IMR-90 (cell line): ENCODE results near the gene CACNA2D4. TPM values are rescaled to one million over a fixed set of nuclear protein-coding genes. Genes with fewer than 3 reads are reported as not detected.

ENCODE experiments used
- ATAC-seq: fragments of 200-7000 bp; cut with Tn5 transposase; 2 replicates; pipeline ENCODE4 v1.9.1; 2020; ENCODE audit warnings: low read depth, mild to moderate bottlenecking, moderate library complexity
- BruUV-seq: library from RNA; stranded (reverse); fragments of 400-500 nt; replicated peaks from 2 replicates; lab custom pipeline; 2021; lab: Mats Ljungman, UMichigan
- CTCF ChIA-PET: fragments of 300-600 bp; formaldehyde crosslinking; extraction: SDS; loops from one replicate; lab custom pipeline; 2021; ENCODE audit warnings: antibody characterized with exemption; lab: Yijun Ruan, JAX
- POLR2A ChIA-PET: fragments of 300-600 bp; sonication (Branson Sonifier 250); formaldehyde crosslinking; loops from one replicate; lab custom pipeline; 2022; ENCODE audit warnings: antibody characterized with exemption; ENCODE audit not compliant: unreplicated experiment; lab: Charles Lee
- DNase-seq: peaks from one replicate; pipeline ENCODE4 v3.0.0; 2013
- H2AFZ ChIP-seq: replicated peaks from 2 replicates; pipeline ENCODE3; 2013; ENCODE audit warnings: low read length, mild to moderate bottlenecking; ENCODE audit not compliant: poor library complexity
- H2AK5ac ChIP-seq: 2 replicates; pipeline ENCODE4 v1.6.1; 2013; ENCODE audit warnings: low read depth, low read length, inconsistent platforms
- H2AK9ac ChIP-seq: replicated peaks from 2 replicates; pipeline ENCODE3; 2013; ENCODE audit warnings: mild to moderate bottlenecking, low read depth, low read length, moderate library complexity; ENCODE audit not compliant: poor library complexity
- H2BK120ac ChIP-seq: 2 replicates; pipeline ENCODE4 v1.6.1; 2013; ENCODE audit warnings: low read depth, low read length, inconsistent platforms
- H2BK15ac ChIP-seq: 3 replicates; pipeline ENCODE4 v1.6.1; 2013; ENCODE audit warnings: low read depth, low read length, inconsistent platforms
- H2BK20ac ChIP-seq: 2 replicates; pipeline ENCODE4 v1.6.1; 2013; ENCODE audit warnings: low read depth, mild to moderate bottlenecking, inconsistent platforms, low read length, moderate library complexity
- H2BK5ac ChIP-seq: 2 replicates; pipeline ENCODE4 v1.6.1; 2013; ENCODE audit warnings: mild to moderate bottlenecking, low read depth, low read length, inconsistent platforms; ENCODE audit not compliant: poor library complexity, severe bottlenecking
- H3K14ac ChIP-seq: replicated peaks from 2 replicates; pipeline ENCODE4 v1.6.1; 2013; ENCODE audit warnings: low read depth, low read length, inconsistent platforms
- H3K18ac ChIP-seq: 2 replicates; pipeline ENCODE4 v1.6.1; 2013; ENCODE audit warnings: low read depth, low read length, control low read depth
- H3K23ac ChIP-seq: 2 replicates; pipeline ENCODE4 v1.6.1; 2013; ENCODE audit warnings: low read depth, low read length, inconsistent platforms
- H3K27ac ChIP-seq: 2 replicates; pipeline ENCODE4 v1.5.1; 2013; ENCODE audit warnings: mild to moderate bottlenecking, control low read depth, low read length; ENCODE audit not compliant: insufficient read depth
- H3K27me3 ChIP-seq: 2 replicates; pipeline ENCODE4 v1.6.1; 2013; ENCODE audit warnings: low read length; ENCODE audit not compliant: control insufficient read depth, insufficient read depth
- H3K36me3 ChIP-seq: 2 replicates; pipeline ENCODE4 v1.6.1; 2013; ENCODE audit warnings: low read length, mixed read lengths; ENCODE audit not compliant: control insufficient read depth, insufficient read depth
- H3K4ac ChIP-seq: 2 replicates; pipeline ENCODE4 v1.6.1; 2013; ENCODE audit warnings: low read depth, low read length, inconsistent platforms
- H3K4me1 ChIP-seq: 2 replicates; pipeline ENCODE4 v1.6.1; 2013; ENCODE audit warnings: low read length, mixed read lengths; ENCODE audit not compliant: control insufficient read depth, insufficient read depth
- H3K4me2 ChIP-seq: 2 replicates; pipeline ENCODE4 v1.6.1; 2013; ENCODE audit warnings: low read depth, mild to moderate bottlenecking, control low read depth, low read length, moderate library complexity
- H3K4me3 ChIP-seq: 2 replicates; pipeline ENCODE4 v1.5.1; 2013; ENCODE audit warnings: low read depth, mild to moderate bottlenecking, control low read depth, low read length, moderate library complexity; ENCODE audit not compliant: insufficient read depth
- H3K56ac ChIP-seq: 2 replicates; pipeline ENCODE4 v1.6.1; 2013; ENCODE audit warnings: low read length, inconsistent platforms; ENCODE audit not compliant: insufficient read depth; ENCODE audit errors: extremely low read depth
- H3K79me1 ChIP-seq, 2 experiments: 2 replicates each; pipeline ENCODE4 v1.6.1; 2013; ENCODE audit warnings: low read length in 2 of 2, inconsistent platforms in 1 of 2, low read depth in 1 of 2
- H3K9ac ChIP-seq: 2 replicates; pipeline ENCODE4 v1.6.1; 2013; ENCODE audit warnings: low read depth, low read length, control low read depth
- H3K9me1 ChIP-seq: 2 replicates; pipeline ENCODE4 v1.6.1; 2013; ENCODE audit warnings: low read length, inconsistent platforms; ENCODE audit not compliant: insufficient read depth
- H3K9me3 ChIP-seq: 2 replicates; pipeline ENCODE4 v1.6.1; 2013; ENCODE audit warnings: low read length; ENCODE audit not compliant: control insufficient read depth, insufficient read depth
- H4K20me1 ChIP-seq: 2 replicates; pipeline ENCODE4 v1.6.1; 2013; ENCODE audit warnings: low read length, inconsistent platforms; ENCODE audit not compliant: insufficient read depth
- H4K5ac ChIP-seq: 2 replicates; pipeline ENCODE4 v1.6.1; 2013; ENCODE audit warnings: mild to moderate bottlenecking, low read depth, low read length, control low read depth
- H4K8ac ChIP-seq, 2 experiments: 2 replicates each; pipeline ENCODE4 v1.6.1; 2013; ENCODE audit warnings: low read depth in 2 of 2, low read length in 2 of 2, control low read depth in 1 of 2, inconsistent platforms in 1 of 2
- H4K91ac ChIP-seq: 2 replicates; pipeline ENCODE4 v1.6.1; 2013; ENCODE audit warnings: low read depth, low read length, inconsistent platforms; ENCODE audit not compliant: insufficient read depth
- BHLHE40 ChIP-seq: fragments of 150-350 bp; IDR thresholded peaks from 2 replicates; pipeline ENCODE4 v1.6.1; 2016; ENCODE audit warnings: mild to moderate bottlenecking, low read depth, low read length
- CHD1 ChIP-seq: IDR thresholded peaks from 2 replicates; pipeline ENCODE4 v1.6.1; 2012; ENCODE audit warnings: low read depth, low read length, improper control_type of control experiment
- CTCF ChIP-seq: conservative IDR thresholded peaks from 2 replicates; pipeline ENCODE4 v1.5.1; 2012; ENCODE audit warnings: mild to moderate bottlenecking, low read depth, low read length, improper control_type of control experiment
- MAFK ChIP-seq: IDR thresholded peaks from 2 replicates; pipeline ENCODE4 v1.6.1; 2012; ENCODE audit warnings: low read depth, low read length, improper control_type of control experiment
- MXI1 ChIP-seq: IDR thresholded peaks from 2 replicates; pipeline ENCODE4 v1.6.1; 2012; ENCODE audit warnings: low read depth, mild to moderate bottlenecking, low read length, moderate library complexity, borderline replicate concordance
- NFE2L2 ChIP-seq: fragments of 150-350 bp; IDR thresholded peaks from 2 replicates; pipeline ENCODE4 v1.6.1; 2016; ENCODE audit warnings: low read depth, mild to moderate bottlenecking, low read length
- POLR2A ChIP-seq: IDR thresholded peaks from 2 replicates; pipeline ENCODE4 v1.6.1; 2012; ENCODE audit warnings: mild to moderate bottlenecking, low read depth, low read length
- RCOR1 ChIP-seq: IDR thresholded peaks from 2 replicates; pipeline ENCODE4 v1.6.1; 2012; ENCODE audit warnings: mild to moderate bottlenecking, low read length, improper control_type of control experiment; ENCODE audit not compliant: insufficient replicate concordance
- SMC3 ChIP-seq: fragments of 150-350 bp; IDR thresholded peaks from 2 replicates; pipeline ENCODE4 v1.6.1; 2016; ENCODE audit warnings: low read depth, mild to moderate bottlenecking, antibody characterized with exemption, low read length, moderate library complexity
- USF2 ChIP-seq: fragments of 150-350 bp; IDR thresholded peaks from 2 replicates; pipeline ENCODE4 v1.6.1; 2017; ENCODE audit warnings: mild to moderate bottlenecking, antibody characterized with exemption, low read length, low read depth
- WGBS, 2 experiments: methylation state at CpG; one replicate each; pipeline versions ENCODE4 v1.1.5 to v1.1.7; 2013; ENCODE audit warnings: missing lambda C conversion rate in 2 of 2; ENCODE audit not compliant: insufficient read length in 1 of 2; ENCODE audit errors: extremely low coverage in 2 of 2; 5-methylcytosine and 5-hydroxymethylcytosine counted together
- dilution Hi-C: fragments of 300-500 bp; cut with HindIII; formaldehyde crosslinking; loops from one replicate; pipeline ENCODE4 v1.14.3; 2018; ENCODE audit warnings: low sequenced_read_pairs; ENCODE audit not compliant: unreplicated experiment
- in situ Hi-C: fragments of 300-500 bp; cut with MboI; formaldehyde crosslinking; loops from 3 replicates; pipeline ENCODE4 v1.14.3; 2019; ENCODE audit warnings: low sequenced_read_pairs, inconsistent platforms, mixed read lengths
- intact Hi-C: fragments of 100-400 bp; cut with micrococcal nuclease; formaldehyde crosslinking; loops from 2 replicates; pipeline ENCODE4 v1.10.0; 2022
- polyA plus RNA-seq, 3 experiments: library from polyadenylated mRNA; depleted of rRNA; stranded (reverse); fragments of >200 nt; gene quantifications; 2 replicates each; pipeline ENCODE4 v1.2.3, GENCODE V29; 2012; ENCODE audit warnings: low replicate concordance in 1 of 3
- total RNA-seq: library from RNA; depleted of rRNA; stranded (reverse); fragments of >200 nt; gene quantifications from 2 replicates; pipeline ENCODE4 v1.2.3, GENCODE V29; 2012

Gene CACNA2D4
- total and polyA plus RNA-seq, 2 of the 4 experiments (the other 2 are of a cell fraction), result 0.18 to 0.22 TPM

- POLR2A ChIA-PET, result no interaction called here
- no peak for TF ChIP-seq SMC3
- no peak for TF ChIP-seq RCOR1
- no peak for TF ChIP-seq CTCF
- TF ChIP-seq BHLHE40, result no peak
- TF ChIP-seq USF2, result no peak
- TF ChIP-seq POLR2A, result no peak
- TF ChIP-seq MAFK, result no peak
- no peak for TF ChIP-seq CHD1
- TF ChIP-seq MXI1, result no peak
- no peak for TF ChIP-seq NFE2L2
- no peak for DNase-seq
- Histone ChIP-seq H4K5ac (no peak overlapping the region), H3K36me3 (no peaks in the 10 kb centered on the region), H3K14ac (no peak overlapping the region), H3K27me3 (peaks cover 58% of the 10 kb centered on the region), H2AK9ac (no peak overlapping the region), H2BK20ac (no peak overlapping the region), H2BK15ac (no peak overlapping the region), H2AFZ (no peak overlapping the region), H4K91ac (no peak overlapping the region), H3K4me1 (no peaks in the 10 kb centered on the region), H3K56ac (no peak overlapping the region), H3K79me1 (no peaks in the 10 kb centered on the region), H3K4ac (no peak overlapping the region), H3K9me1 (peaks cover 5% of the 10 kb centered on the region; the same call in 1 of the 2 replicates), H2BK5ac (no peak overlapping the region), H3K9me3 (peaks cover 2% of the 10 kb centered on the region; the same call in 1 of the 2 replicates), H3K9ac (no peak overlapping the region), H3K18ac (no peak overlapping the region), H2AK5ac (no peak overlapping the region), H3K27ac (no peak overlapping the region), H3K4me3 (no peak overlapping the region), H3K23ac (no peak overlapping the region), H4K8ac (no peak overlapping the region), H4K20me1 (no peaks in the 10 kb centered on the region), H3K4me2 (no peak overlapping the region), H2BK120ac (no peak overlapping the region)
- intact Hi-C loops (no loop called here), in situ Hi-C loops (no loop called here), dilution Hi-C loops (no loop called here)
- ATAC-seq, result no peak
- 100% methylated on average over 1 of the region's 5 CpGs; no CpG with 5 or more reads in 1 of the 2 experiments for WGBS, 2 experiments
- CTCF ChIA-PET, result interaction anchor here (0.7 kb wide), 1 partner anchor 53 kb away, joined by 3 read pairs; no protein-coding TSS in a partner anchor
- no TSS peak for BruUV-seq
Measured at GRCh38 chr12:1873531-1874510, 44.6 kb downstream of the CACNA2D4 start.
